Memory B cell (primary cell): Measurements from ENCODE around the gene ROBO2.

Experiments used
- ATAC-seq: fragments of 150-1000 bp; cut with Tn5 transposase; 2 replicates; pipeline ENCODE4 v1.10.0; 2021; ENCODE audit warnings: low read depth, mild to moderate bottlenecking, moderate library complexity
- DNase-seq, 2 donors: peaks; one replicate each; pipeline ENCODE4 v3.0.0; 2022; ENCODE audit warnings: low spot score in 2 of 2
- H3K27ac Mint-ChIP-seq: one replicate; pipeline ENCODE4 v1.8.0; 2022; ENCODE audit warnings: mild to moderate bottlenecking, moderate library complexity, mixed read lengths
- H3K27me3 Mint-ChIP-seq: one replicate; pipeline ENCODE4 v1.8.0; 2022; ENCODE audit warnings: mixed read lengths
- H3K36me3 Mint-ChIP-seq: one replicate; pipeline ENCODE4 v1.8.0; 2022; ENCODE audit warnings: mild to moderate bottlenecking, mixed read lengths
- H3K4me1 Mint-ChIP-seq: one replicate; pipeline ENCODE4 v1.8.0; 2022; ENCODE audit warnings: mixed read lengths
- H3K4me3 Mint-ChIP-seq: one replicate; pipeline ENCODE4 v1.8.0; 2022; ENCODE audit warnings: mild to moderate bottlenecking, moderate library complexity, mixed read lengths
- H3K9me3 Mint-ChIP-seq: one replicate; pipeline ENCODE4 v1.8.0; 2022; ENCODE audit warnings: mixed read lengths

ROBO2 gene

DNA sequence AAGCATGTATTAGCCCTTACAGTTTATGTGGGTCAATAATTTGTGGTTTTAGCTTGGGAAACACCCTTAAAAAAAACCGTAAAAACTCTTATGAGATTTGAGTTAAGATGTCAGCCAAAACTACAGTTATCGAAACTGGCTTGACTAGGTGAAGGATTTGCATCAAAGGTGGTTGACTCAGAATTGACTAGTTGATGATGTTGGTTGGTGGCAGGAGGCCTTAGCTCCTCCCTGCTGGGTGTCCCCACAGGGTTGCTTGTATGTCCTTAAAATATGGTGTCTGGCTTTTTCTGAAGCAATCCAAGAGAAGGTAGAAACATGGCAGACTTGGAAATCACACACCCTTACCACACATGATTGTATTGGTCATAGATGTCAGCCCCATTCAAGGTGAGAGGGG is 305.1 kb downstream of the ROBO2 start:
- Mint-ChIP-seq H3K36me3 (no peaks in the 10 kb centered on the region), H3K4me3 (no peak overlapping the region), H3K27me3 (no peaks in the 10 kb centered on the region), H3K9me3 (peaks cover 9% of the 10 kb centered on the region), H3K4me1 (no peaks in the 10 kb centered on the region), H3K27ac (no peak overlapping the region)
- ATAC-seq (no peak), DNase-seq (no peak)

DNA sequence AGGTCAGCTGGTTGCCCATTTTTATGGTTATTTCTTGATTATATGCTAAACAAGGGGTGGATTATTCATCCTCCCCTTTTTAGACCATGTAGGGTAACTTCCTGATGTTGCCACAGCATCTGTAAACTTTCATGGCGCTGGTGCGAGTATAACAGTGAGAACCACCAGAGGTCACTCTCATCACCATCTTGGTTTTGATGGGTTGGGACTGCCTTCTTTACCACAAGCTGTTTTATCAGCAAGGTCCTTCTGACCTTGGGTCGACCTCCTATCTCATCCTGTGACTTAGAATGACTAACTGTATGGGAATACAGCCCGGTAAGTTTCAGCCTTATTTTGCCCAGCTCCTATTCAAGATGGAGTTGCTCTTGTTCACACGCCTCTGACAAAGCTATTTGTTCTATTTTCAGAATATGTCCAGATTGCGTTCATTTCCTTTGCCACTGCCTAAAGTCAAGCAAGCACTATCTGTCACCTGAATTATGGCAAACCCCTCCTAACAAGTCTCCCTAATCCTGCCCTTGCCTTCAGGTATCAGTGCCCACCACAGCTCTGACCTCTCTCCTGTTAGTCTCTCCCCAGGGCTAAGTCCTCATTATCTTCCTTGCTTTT is 308.5 kb downstream of the ROBO2 start:
- Mint-ChIP-seq H3K4me1 (no peaks in the 10 kb centered on the region), H3K4me3 (no peak overlapping the region), H3K27me3 (no peaks in the 10 kb centered on the region), H3K27ac (no peak overlapping the region), H3K9me3 (peaks cover 10% of the 10 kb centered on the region), H3K36me3 (no peaks in the 10 kb centered on the region)
- DNase-seq, result no peak
- no peak for ATAC-seq

DNA sequence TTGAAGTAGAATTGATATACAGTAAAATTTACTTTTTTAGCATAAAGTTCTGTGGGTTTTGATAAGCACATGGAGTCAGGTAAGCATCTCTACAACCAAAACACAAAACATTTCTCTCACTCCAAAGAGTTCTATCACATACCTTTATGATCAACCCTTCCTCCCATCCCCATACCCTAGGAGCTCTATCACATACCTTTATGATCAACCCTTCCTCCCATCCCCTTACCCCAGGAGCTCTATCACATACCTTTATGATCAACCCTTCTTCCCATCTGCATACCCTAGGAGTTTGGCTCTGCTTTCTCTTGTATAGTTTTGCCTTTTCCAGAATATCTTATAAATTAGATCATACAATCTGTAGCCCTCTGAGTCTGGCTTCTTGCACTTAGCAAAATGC is 315.1 kb downstream of the ROBO2 start:
- Mint-ChIP-seq H3K4me3 (no peak overlapping the region), H3K9me3 (peaks cover 5% of the 10 kb centered on the region), H3K36me3 (no peaks in the 10 kb centered on the region), H3K4me1 (no peaks in the 10 kb centered on the region), H3K27ac (no peak overlapping the region), H3K27me3 (no peaks in the 10 kb centered on the region)
- ATAC-seq (no peak), DNase-seq (no peak)

DNA sequence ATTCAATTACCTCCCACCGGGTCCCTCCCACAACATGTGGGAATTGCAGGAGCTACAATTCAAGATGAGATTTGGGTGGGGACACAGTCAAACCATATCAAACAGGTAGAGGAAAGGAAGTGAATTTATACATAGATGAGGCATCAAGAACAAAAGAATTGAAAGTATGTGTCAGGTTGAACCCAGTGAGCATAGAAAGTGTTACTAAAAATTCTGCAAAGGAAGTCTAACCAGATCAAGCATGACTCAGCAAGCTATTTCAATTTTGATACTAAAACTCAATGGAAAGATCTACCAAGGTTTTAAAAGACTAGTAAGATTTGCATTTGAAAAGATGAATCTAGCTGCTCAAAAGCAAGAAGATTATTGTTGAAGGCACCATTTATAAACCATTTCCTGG is 323.0 kb downstream of the ROBO2 start:
- no peak for DNase-seq
- Mint-ChIP-seq H3K4me1 (no peaks in the 10 kb centered on the region), H3K36me3 (no peaks in the 10 kb centered on the region), H3K27ac (no peak overlapping the region), H3K4me3 (no peak overlapping the region), H3K27me3 (no peaks in the 10 kb centered on the region), H3K9me3 (peaks cover 10% of the 10 kb centered on the region)
- no peak for ATAC-seq

DNA sequence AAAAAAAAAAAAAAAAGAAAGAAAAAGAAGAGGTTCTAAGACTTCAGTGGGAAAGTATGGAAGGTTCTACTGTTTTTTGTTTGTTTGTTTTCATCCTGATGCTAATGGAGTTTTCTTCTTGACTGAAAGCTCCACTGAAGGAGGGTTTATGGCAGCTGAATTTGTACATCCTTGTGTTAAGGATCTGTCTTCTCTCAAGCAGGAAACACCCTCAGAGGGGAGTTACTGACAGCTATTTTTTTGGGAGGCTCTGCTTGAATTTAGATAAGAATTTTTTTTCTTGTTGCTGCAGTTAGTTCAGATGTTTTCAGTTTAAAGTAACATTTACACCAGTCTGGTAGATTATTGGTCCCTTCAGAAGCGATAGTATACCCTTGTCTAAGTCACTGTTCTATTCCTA is 325.3 kb downstream of the ROBO2 start:
- DNase-seq (no peak), ATAC-seq (no peak)
- Mint-ChIP-seq H3K36me3 (no peaks in the 10 kb centered on the region), H3K4me1 (no peaks in the 10 kb centered on the region), H3K27me3 (no peaks in the 10 kb centered on the region), H3K9me3 (peaks cover 10% of the 10 kb centered on the region), H3K4me3 (no peak overlapping the region), H3K27ac (no peak overlapping the region)

DNA sequence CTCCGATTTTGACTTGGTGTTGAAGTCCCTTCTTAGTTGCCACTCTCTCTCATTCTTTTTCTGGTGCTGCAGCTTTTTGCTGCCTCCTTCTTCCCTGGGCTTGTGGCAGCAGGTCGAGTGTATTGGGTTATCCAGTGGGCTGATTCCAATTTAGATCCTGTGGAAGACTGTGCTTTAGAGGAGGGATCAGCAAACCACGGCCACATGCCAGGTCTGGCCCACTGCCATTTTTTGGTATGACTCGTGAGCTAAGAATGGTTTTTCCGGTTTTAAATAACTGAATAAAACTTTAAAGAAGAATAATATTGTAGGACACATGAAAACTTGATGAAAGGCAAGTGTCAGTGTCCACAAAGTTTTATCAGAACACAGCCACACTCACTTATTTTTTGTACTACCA is 330.5 kb downstream of the ROBO2 start:
- H3K27ac Mint-ChIP-seq, result no peak overlapping the region
- H3K4me1 Mint-ChIP-seq, result no peaks in the 10 kb centered on the region
- no peak for DNase-seq
- no peaks in the 10 kb centered on the region for H3K27me3 Mint-ChIP-seq
- no peak overlapping the region for H3K4me3 Mint-ChIP-seq
- H3K9me3 Mint-ChIP-seq, result peaks cover 3% of the 10 kb centered on the region
- ATAC-seq, result no peak
- H3K36me3 Mint-ChIP-seq, result no peaks in the 10 kb centered on the region

DNA sequence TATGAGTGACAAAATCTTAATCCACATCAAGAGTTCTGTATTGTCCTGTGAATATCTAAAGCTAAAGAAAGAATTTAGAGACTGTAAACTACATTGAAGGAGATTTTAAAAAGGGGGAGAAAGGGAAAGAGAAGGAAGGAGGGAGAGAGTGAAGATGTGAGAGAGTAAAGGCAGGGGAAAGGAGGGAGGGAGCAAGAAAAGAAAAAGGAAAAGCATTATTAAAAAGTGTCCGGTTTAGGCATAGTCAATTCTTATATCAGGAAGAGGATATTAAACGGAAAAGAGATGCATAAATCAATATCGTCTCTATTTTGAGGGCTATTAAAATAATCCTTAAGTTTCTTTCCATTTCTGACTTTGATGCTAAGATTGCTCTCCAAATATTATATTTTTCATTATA is 332.1 kb downstream of the ROBO2 start:
- peaks cover 1% of the 10 kb centered on the region for H3K9me3 Mint-ChIP-seq
- H3K4me1 Mint-ChIP-seq, result no peaks in the 10 kb centered on the region
- ATAC-seq, result no peak
- no peak overlapping the region for H3K4me3 Mint-ChIP-seq
- H3K36me3 Mint-ChIP-seq, result no peaks in the 10 kb centered on the region
- no peaks in the 10 kb centered on the region for H3K27me3 Mint-ChIP-seq
- no peak overlapping the region for H3K27ac Mint-ChIP-seq
- no peak for DNase-seq

DNA sequence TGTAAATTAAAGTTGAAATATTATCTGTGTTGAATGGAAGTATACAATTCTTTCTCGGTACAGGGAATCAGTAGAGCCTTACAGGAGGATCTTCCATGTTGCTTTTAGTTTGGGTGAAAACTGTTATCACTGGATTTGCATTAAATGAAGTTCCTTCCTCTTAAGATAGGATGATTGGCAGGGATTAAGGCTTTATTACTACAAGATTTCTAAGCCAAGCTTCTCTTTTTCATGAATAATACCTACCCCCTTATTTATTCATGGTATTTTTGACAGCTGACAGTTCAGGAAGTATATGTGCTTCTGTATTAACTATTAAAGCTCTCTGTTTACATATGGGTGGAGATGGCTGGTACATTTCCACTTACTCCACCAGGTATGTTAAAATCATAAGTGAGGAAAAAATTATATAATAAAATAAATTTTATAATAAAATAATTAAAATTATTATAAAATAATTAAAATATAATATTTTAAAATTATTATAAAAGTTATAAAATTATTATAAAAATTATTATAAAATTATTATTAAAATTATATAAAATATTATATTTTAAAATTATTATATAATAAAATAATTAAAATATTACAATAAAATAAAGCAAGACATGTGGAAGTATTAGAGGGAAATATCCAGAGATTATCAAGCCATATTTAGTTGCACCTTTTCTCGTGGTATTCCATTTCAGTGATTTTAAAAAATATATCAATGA is 332.9 kb downstream of the ROBO2 start:
- no peak for DNase-seq
- Mint-ChIP-seq H3K36me3 (no peaks in the 10 kb centered on the region), H3K27ac (no peak overlapping the region), H3K27me3 (no peaks in the 10 kb centered on the region), H3K4me1 (no peaks in the 10 kb centered on the region), H3K9me3 (peaks cover 1% of the 10 kb centered on the region), H3K4me3 (no peak overlapping the region)
- ATAC-seq, result no peak

DNA sequence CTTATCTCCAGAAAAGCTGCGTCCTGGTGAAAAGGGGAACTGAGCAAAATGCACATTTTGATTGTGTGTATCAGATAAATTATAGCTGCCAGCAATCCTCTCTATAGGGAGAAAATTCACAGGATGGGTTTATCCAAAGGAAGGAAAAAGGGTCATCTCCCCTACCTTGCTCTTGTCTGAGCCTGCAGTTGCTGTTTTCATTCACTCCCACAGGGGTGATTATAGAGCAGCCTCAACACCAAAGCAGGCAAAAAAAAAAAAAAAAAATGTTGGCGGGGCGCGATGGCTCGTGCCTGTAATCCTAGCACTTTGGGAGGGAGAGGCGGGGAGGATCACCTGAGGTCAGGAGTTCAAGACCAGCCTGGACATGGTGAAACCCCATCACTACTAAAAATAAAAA is 333.7 kb downstream of the ROBO2 start:
- H3K9me3 Mint-ChIP-seq, result peaks cover 1% of the 10 kb centered on the region
- DNase-seq (no peak), ATAC-seq (no peak)
- no peak overlapping the region for H3K27ac Mint-ChIP-seq
- H3K27me3 Mint-ChIP-seq, result no peaks in the 10 kb centered on the region
- H3K4me1 Mint-ChIP-seq, result no peaks in the 10 kb centered on the region
- H3K36me3 Mint-ChIP-seq, result no peaks in the 10 kb centered on the region
- H3K4me3 Mint-ChIP-seq, result no peak overlapping the region

DNA sequence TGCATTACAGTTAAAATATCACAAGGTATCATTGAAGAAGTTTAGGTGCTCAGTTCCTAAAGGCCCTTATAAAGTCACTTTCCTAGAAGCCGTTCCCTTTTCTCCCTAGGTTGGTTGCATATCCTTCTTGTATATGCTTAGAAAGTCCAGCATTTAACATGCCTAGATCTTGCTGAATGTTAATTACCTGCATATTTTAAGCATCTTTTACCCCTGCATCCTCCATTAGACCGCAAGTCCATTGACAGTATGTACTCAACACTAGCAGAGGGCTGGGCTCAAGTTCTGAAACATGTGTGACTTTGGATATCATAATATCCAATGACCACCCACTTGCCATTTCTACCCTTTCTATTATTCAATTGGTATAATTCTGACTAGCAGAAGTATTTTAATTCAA is 336.6 kb downstream of the ROBO2 start:
- no peak overlapping the region for H3K4me3 Mint-ChIP-seq
- H3K9me3 Mint-ChIP-seq, result peaks cover 5% of the 10 kb centered on the region
- no peaks in the 10 kb centered on the region for H3K36me3 Mint-ChIP-seq
- no peak overlapping the region for H3K27ac Mint-ChIP-seq
- no peak for ATAC-seq
- H3K4me1 Mint-ChIP-seq, result no peaks in the 10 kb centered on the region
- no peak for DNase-seq
- H3K27me3 Mint-ChIP-seq, result no peaks in the 10 kb centered on the region

DNA sequence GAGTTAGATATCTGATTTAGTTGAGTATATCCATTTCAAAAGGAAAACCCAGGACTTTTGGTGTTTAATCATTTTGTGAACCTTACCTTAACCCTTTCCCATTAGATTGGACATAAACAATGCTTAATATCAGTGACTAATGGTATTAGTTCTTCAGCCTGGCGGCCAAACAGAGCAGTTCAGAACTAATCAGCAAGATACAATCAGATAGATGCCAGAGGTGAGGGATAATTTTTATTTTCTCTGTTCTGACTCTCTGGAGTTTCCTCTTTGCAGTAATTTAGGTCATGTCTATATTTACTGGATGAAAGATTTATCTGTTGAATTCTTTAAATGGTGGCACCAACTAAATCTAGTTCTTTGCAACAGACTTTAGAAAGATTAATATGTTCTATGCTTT is 337.8 kb downstream of the ROBO2 start:
- DNase-seq, result no peak
- Mint-ChIP-seq H3K27me3 (no peaks in the 10 kb centered on the region), H3K36me3 (no peaks in the 10 kb centered on the region), H3K27ac (no peak overlapping the region), H3K9me3 (peaks cover 6% of the 10 kb centered on the region), H3K4me3 (no peak overlapping the region), H3K4me1 (no peaks in the 10 kb centered on the region)
- ATAC-seq, result no peak

DNA sequence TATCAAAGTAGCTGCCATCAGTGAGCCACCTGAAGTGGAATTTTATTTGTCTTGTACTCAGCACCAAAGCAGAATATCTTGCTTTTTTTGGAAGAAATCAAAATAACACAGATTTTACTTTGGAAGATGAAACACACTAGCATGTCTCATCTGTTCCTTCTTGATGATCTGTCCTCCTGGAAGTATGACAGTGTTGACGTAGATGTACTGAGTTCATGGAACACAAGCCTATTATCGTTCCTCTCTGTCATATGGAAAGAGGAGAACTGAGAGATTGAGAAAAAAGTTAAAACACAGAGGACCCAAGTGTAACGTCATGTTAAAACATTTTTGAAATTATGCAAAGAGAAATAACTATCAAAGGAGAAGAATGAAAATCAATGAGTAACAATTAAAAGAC is 340.2 kb downstream of the ROBO2 start:
- ATAC-seq (no peak), DNase-seq (no peak)
- H3K4me3 Mint-ChIP-seq, result no peak overlapping the region
- H3K9me3 Mint-ChIP-seq, result peaks cover 6% of the 10 kb centered on the region
- H3K27ac Mint-ChIP-seq, result no peak overlapping the region
- no peaks in the 10 kb centered on the region for H3K36me3 Mint-ChIP-seq
- H3K27me3 Mint-ChIP-seq, result no peaks in the 10 kb centered on the region
- H3K4me1 Mint-ChIP-seq, result no peaks in the 10 kb centered on the region

DNA sequence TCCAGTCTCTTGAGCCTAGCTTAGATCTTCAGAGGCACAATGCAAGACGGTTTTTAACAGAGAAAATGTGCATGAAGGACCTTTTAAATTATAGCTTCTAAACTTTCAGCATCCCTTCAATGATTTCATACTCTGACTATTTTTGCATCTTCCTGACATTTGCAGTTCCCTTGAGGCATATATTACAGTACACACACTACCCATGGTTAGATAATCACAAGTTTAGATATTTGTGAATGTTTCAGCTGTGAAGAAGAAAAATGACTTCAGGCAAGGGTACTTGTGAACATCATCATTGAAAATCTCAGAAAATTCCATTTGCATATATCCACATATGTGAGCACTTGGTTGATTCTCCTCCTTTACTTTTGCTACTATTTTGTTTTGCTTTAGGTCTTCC is 341.5 kb downstream of the ROBO2 start:
- H3K36me3 Mint-ChIP-seq, result no peaks in the 10 kb centered on the region
- no peak overlapping the region for H3K27ac Mint-ChIP-seq
- no peaks in the 10 kb centered on the region for H3K27me3 Mint-ChIP-seq
- H3K4me1 Mint-ChIP-seq, result no peaks in the 10 kb centered on the region
- DNase-seq (no peak), ATAC-seq (no peak)
- H3K4me3 Mint-ChIP-seq, result no peak overlapping the region
- peaks cover 6% of the 10 kb centered on the region for H3K9me3 Mint-ChIP-seq

DNA sequence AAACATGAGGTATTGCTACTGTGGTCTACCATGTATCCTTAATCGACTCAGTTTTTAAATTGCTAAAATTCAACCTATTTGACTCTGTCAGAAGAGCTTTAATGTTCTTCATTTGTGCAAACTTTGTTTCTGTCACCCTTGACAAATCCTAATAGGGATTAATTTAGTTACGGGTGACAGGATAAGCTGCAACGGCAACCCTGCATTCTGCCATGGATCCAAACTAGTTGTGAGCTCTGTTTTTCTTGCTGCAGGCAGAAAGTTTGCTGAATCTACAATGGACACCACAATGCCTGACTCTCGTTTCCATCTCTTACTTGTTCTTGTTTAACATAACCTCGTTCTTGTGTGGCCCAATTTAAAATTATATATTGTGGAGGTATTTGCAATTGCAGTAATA is 352.3 kb downstream of the ROBO2 start:
- ATAC-seq (no peak), DNase-seq (no peak)
- no peaks in the 10 kb centered on the region for H3K4me1 Mint-ChIP-seq
- no peaks in the 10 kb centered on the region for H3K36me3 Mint-ChIP-seq
- H3K9me3 Mint-ChIP-seq, result peaks cover 1% of the 10 kb centered on the region
- H3K27ac Mint-ChIP-seq, result no peak overlapping the region
- H3K4me3 Mint-ChIP-seq, result no peak overlapping the region
- H3K27me3 Mint-ChIP-seq, result no peaks in the 10 kb centered on the region

DNA sequence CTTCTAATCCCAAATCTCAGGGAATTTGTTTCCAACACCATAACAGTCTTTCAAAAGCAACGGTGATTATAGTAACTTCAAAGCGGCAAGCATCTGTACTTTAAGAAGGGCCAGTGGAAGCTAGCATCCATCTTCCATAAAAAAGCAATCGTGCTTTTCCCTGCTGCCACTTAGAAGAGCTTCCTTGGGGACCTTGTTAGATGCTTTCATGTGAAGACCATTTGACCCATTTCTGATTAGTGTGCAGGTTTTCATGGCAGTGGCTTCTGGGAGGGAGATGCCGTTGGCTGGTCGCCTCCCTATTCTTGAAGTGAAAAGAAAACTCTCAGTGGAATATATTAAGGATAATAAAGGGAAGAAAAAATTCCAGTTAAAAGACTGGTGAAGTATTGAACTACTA is 354.1 kb downstream of the ROBO2 start:
- Mint-ChIP-seq H3K4me1 (no peaks in the 10 kb centered on the region), H3K27ac (no peak overlapping the region), H3K36me3 (no peaks in the 10 kb centered on the region), H3K4me3 (no peak overlapping the region), H3K27me3 (no peaks in the 10 kb centered on the region), H3K9me3 (peaks cover 1% of the 10 kb centered on the region)
- no peak for ATAC-seq
- DNase-seq, result no peak
